PC-9 (cell line): ENCODE measurements around the gene AMPD2.

Experiments
- CTCF ChIP-seq: fragments of 200-600 bp; sonication (generic); conservative IDR thresholded peaks from 2 replicates; pipeline ENCODE4 v1.6.1; 2017; ENCODE audit warnings: mixed run types, antibody characterized with exemption, mild to moderate bottlenecking, moderate library complexity
- EZH2 ChIP-seq: fragments of 200-600 bp; sonication (generic); IDR thresholded peaks from 2 replicates; pipeline ENCODE4 v1.8.0; 2017; ENCODE audit warnings: antibody characterized with exemption, low read depth

GRCh38 chr1:109598156-109598555 lies 21.5 kb upstream of the AMPD2 start:
- TF ChIP-seq CTCF (no peak), EZH2 (no peak)
